ENCODE data around the gene ERC1.

ERC1 gene

GRCh38 chr12:1422604-1423315 is 431.7 kb downstream of the ERC1 start:
- DNase-seq: no peak

- no peak for DNase-seq
These were observed 433.8 kb downstream of the ERC1 start for GRCh38 chr12:1424674-1425395.

- DNase-seq: no peak
These were observed 434.3 kb downstream of the ERC1 start for GRCh38 chr12:1425396-1425729.

- no peak for DNase-seq
These were observed 437.6 kb downstream of the ERC1 start for GRCh38 chr12:1428671-1429070.

- DNase-seq: no peak
These were observed 439.0 kb downstream of the ERC1 start for GRCh38 chr12:1429980-1430379.

- DNase-seq: no peak
These were observed 443.4 kb downstream of the ERC1 start for GRCh38 chr12:1434296-1434955.

GRCh38 chr12:1435044-1435443 is 444.0 kb downstream of the ERC1 start:
- DNase-seq: no peak

- no peak for DNase-seq
These were observed 444.4 kb downstream of the ERC1 start for GRCh38 chr12:1435456-1435855.

GRCh38 chr12:1436015-1436414 is 445.0 kb downstream of the ERC1 start:
- DNase-seq: no peak

GRCh38 chr12:1436981-1437380 is 446.0 kb downstream of the ERC1 start:
- no peak for DNase-seq

GRCh38 chr12:1439201-1439600 is 448.2 kb downstream of the ERC1 start:
- no peak for DNase-seq

- DNase-seq: no peak
These were observed 448.7 kb downstream of the ERC1 start for GRCh38 chr12:1439687-1440086.

- no peak for DNase-seq
These were observed 452.6 kb downstream of the ERC1 start for GRCh38 chr12:1443421-1444141.

GRCh38 chr12:1444142-1444516 is 453.1 kb downstream of the ERC1 start:
- DNase-seq: no peak

- no peak for DNase-seq
These were observed 454.8 kb downstream of the ERC1 start for GRCh38 chr12:1445807-1446206.

- DNase-seq: no peak
These were observed 457.3 kb downstream of the ERC1 start for GRCh38 chr12:1448336-1448735.

- no peak for DNase-seq
These were observed 462.8 kb downstream of the ERC1 start for GRCh38 chr12:1453810-1454209.

GRCh38 chr12:1456885-1457284 is 465.9 kb downstream of the ERC1 start:
- no peak for DNase-seq

GRCh38 chr12:1457901-1458300 is 466.9 kb downstream of the ERC1 start:
- DNase-seq: no peak

- DNase-seq: no peak
These were observed 468.3 kb downstream of the ERC1 start for GRCh38 chr12:1459339-1459738.

- no peak for DNase-seq
These were observed 472.3 kb downstream of the ERC1 start for GRCh38 chr12:1463073-1463905.

GRCh38 chr12:1464925-1465324 is 473.9 kb downstream of the ERC1 start:
- DNase-seq: no peak

GRCh38 chr12:1465990-1466389 is 475.0 kb downstream of the ERC1 start:
- DNase-seq: no peak

All from NCI-H1105 (cell line).